ENCODE data around the gene TCF4.

The TCF4 gene

GRCh38 chr18:55328301-55328700 is 259.7 kb downstream of the TCF4 start:
- no peaks in the 10 kb centered on the region for H3K9me3 ChIP-seq (ENCODE audit: control insufficient read depth, insufficient read depth, low read length)
- no peaks in the 10 kb centered on the region for H3K36me3 ChIP-seq (ENCODE audit: control insufficient read depth, insufficient read depth, low read length)
- H3K9ac ChIP-seq (ENCODE audit: low read depth, low read length), result no peak overlapping the region
- no peaks in the 10 kb centered on the region for H3K4me1 ChIP-seq (ENCODE audit: control insufficient read depth, insufficient read depth, low read length)
- H3K4me3 ChIP-seq (ENCODE audit: low read depth, low read length), result no peak overlapping the region
- H3K27me3 ChIP-seq (ENCODE audit: control insufficient read depth, insufficient read depth, low read length), result no peaks in the 10 kb centered on the region

DNA sequence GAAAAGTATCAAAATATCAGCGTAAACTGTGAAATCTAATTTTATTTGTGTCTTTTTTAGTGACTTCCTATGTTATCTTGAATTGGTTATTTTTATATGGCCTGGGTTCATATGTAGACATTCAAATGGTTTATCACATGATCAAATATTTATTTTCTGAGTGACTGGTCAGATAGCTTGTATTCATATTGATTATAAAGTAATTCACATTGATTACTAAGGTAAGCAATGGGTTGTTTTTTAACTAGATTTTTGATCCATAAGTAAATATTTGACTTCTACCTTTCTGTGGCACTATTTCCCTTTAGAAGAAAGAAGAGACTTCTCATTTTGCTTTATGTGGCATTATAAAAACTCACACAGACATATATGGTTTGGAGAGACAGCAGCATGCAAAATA is 260.5 kb downstream of the TCF4 start:
- Histone ChIP-seq H3K9me3 (ENCODE audit: control insufficient read depth, insufficient read depth, low read length) (no peaks in the 10 kb centered on the region), H3K36me3 (ENCODE audit: control insufficient read depth, insufficient read depth, low read length) (no peaks in the 10 kb centered on the region), H3K4me3 (ENCODE audit: low read depth, low read length) (no peak overlapping the region), H3K9ac (ENCODE audit: low read depth, low read length) (no peak overlapping the region), H3K4me1 (ENCODE audit: control insufficient read depth, insufficient read depth, low read length) (peaks cover 3% of the 10 kb centered on the region), H3K27me3 (ENCODE audit: control insufficient read depth, insufficient read depth, low read length) (no peaks in the 10 kb centered on the region)

- Histone ChIP-seq H3K4me3 (ENCODE audit: low read depth, low read length) (no peak overlapping the region), H3K36me3 (ENCODE audit: control insufficient read depth, insufficient read depth, low read length) (no peaks in the 10 kb centered on the region), H3K27me3 (ENCODE audit: control insufficient read depth, insufficient read depth, low read length) (no peaks in the 10 kb centered on the region), H3K9ac (ENCODE audit: low read depth, low read length) (no peak overlapping the region), H3K9me3 (ENCODE audit: control insufficient read depth, insufficient read depth, low read length) (no peaks in the 10 kb centered on the region), H3K4me1 (ENCODE audit: control insufficient read depth, insufficient read depth, low read length) (peaks cover 3% of the 10 kb centered on the region)
These were observed 261.9 kb downstream of the TCF4 start for GRCh38 chr18:55326134-55326533.

- no peaks in the 10 kb centered on the region for H3K36me3 ChIP-seq (ENCODE audit: control insufficient read depth, insufficient read depth, low read length)
- no peaks in the 10 kb centered on the region for H3K27me3 ChIP-seq (ENCODE audit: control insufficient read depth, insufficient read depth, low read length)
- H3K9me3 ChIP-seq (ENCODE audit: control insufficient read depth, insufficient read depth, low read length), result no peaks in the 10 kb centered on the region
- H3K9ac ChIP-seq (ENCODE audit: low read depth, low read length), result no peak overlapping the region
- no peak overlapping the region for H3K4me3 ChIP-seq (ENCODE audit: low read depth, low read length)
- H3K4me1 ChIP-seq (ENCODE audit: control insufficient read depth, insufficient read depth, low read length), result peaks cover 3% of the 10 kb centered on the region
These were observed 263.8 kb downstream of the TCF4 start for GRCh38 chr18:55324166-55324565.

DNA sequence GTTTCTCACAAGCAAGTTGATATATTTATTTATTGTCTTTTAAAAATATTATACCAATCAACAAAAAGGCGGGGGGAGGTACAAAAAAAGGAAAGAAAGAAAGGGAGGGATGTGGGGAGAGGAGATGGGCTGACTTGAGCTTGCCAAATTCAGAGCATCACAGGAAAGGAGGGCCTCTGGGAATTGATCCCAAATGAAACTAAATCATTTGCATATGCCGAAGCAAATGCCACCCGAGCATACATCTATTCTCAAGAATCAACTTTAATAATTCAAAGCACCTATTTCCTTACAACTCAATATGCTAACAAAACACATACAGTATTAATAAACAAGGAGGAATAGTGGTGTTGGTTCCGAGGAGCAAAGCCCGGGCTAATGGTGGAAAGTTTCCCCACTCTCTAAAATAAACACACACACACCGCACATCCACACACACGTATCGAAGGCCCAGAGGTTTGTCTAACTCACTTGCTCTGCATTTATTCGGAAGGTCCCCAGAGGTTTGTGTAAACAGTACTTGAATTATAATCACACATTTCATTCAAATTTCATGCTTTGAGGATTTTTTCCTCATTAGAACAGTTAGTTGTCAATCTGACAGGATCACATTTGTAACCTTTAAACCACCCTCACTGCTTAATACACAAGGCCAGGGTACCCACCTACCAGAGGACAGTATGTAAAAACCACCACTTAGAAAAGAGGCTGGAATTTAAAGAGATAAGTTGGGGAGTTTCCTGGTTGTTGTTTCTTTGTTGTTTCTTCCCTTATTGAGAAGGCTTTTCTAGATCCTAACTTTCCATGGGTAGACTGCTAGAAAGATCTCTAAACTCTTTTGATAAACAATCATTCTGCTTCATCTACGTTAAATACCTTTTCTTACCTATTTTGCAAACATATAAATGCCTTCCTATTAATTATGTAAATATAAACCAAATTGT is 264.7 kb downstream of the TCF4 start:
- peaks cover 3% of the 10 kb centered on the region for H3K4me1 ChIP-seq (ENCODE audit: control insufficient read depth, insufficient read depth, low read length)
- H3K36me3 ChIP-seq (ENCODE audit: control insufficient read depth, insufficient read depth, low read length), result no peaks in the 10 kb centered on the region
- no peak overlapping the region for H3K9ac ChIP-seq (ENCODE audit: low read depth, low read length)
- no peaks in the 10 kb centered on the region for H3K9me3 ChIP-seq (ENCODE audit: control insufficient read depth, insufficient read depth, low read length)
- H3K4me3 ChIP-seq (ENCODE audit: low read depth, low read length), result peak overlapping the region; percentile 65
- no peaks in the 10 kb centered on the region for H3K27me3 ChIP-seq (ENCODE audit: control insufficient read depth, insufficient read depth, low read length)

DNA sequence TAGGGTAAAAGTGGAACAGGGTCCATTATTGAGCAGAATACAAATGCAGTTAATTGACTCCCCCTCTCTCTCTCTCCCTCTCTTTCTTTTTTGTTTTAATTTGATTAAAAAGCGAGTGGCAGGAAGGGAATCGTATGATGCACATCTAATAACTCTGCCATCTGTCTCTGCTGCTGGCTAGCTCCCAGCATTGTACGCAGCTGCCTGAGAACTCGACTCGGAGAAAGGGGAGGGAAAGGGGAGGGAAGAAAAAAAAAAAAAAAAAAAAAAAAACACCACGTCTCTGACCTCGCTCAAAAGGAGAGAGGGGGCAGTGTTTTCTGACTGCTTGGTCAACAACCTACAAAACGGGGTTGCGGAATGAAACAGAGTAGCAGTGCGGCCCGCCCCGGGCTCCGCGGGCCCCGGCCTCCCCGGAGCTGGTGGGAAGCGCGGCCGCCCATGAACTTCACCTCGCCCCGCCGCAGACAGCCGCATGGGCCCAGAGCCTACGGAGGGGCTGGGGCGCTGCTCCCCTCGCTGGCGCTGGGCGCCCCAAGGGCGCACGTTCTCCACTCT is 265.7 kb downstream of the TCF4 start:
- Histone ChIP-seq H3K4me1 (ENCODE audit: control insufficient read depth, insufficient read depth, low read length) (peaks cover 3% of the 10 kb centered on the region), H3K36me3 (ENCODE audit: control insufficient read depth, insufficient read depth, low read length) (no peaks in the 10 kb centered on the region), H3K4me3 (ENCODE audit: low read depth, low read length) (peak overlapping the region; percentile 65), H3K27me3 (ENCODE audit: control insufficient read depth, insufficient read depth, low read length) (no peaks in the 10 kb centered on the region), H3K9ac (ENCODE audit: low read depth, low read length) (no peak overlapping the region), H3K9me3 (ENCODE audit: control insufficient read depth, insufficient read depth, low read length) (no peaks in the 10 kb centered on the region)

GRCh38 chr18:55321265-55322177 is 266.5 kb downstream of the TCF4 start:
- Histone ChIP-seq H3K9me3 (ENCODE audit: control insufficient read depth, insufficient read depth, low read length) (no peaks in the 10 kb centered on the region), H3K4me1 (ENCODE audit: control insufficient read depth, insufficient read depth, low read length) (peaks cover 3% of the 10 kb centered on the region), H3K9ac (ENCODE audit: low read depth, low read length) (no peak overlapping the region), H3K27me3 (ENCODE audit: control insufficient read depth, insufficient read depth, low read length) (no peaks in the 10 kb centered on the region), H3K4me3 (ENCODE audit: low read depth, low read length) (peak overlapping the region; percentile 65), H3K36me3 (ENCODE audit: control insufficient read depth, insufficient read depth, low read length) (no peaks in the 10 kb centered on the region)

DNA sequence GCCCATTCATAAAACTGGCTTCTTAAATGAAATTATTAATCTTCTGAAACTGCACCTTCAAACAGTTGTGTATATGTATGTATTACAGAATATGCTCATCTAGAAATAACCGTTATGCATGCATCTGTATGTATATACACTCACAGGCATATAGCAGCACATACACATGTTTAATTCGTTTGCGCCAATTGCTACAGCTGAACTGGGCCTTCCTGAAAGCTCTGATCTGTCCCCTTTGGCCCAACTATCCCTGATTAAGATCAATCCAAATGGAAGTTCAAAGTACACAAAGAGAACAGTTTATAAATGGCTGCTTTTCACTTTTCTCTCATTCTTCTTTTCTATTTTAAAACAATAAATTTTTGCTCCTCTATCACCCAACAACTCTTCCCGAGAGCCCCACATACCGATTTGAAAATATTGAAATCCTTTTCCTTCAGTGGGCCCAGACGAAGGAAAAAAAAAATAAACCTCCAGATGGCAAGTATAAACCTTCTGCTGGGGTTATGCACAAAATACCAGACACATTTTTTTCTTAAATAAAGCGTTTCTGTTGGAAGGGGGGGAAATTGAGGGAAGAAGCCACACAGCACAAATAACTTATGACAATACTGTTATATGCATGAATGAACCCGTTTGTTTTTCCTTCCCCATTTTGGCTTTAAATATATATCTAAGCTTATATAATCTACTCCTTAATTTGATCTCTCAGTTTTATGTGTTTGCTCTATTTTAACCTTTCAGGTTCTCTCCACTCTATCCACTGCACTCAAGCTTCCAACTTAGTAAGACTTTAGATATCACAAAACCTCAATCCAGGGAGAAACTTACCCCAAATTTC is 267.3 kb downstream of the TCF4 start:
- peaks cover 3% of the 10 kb centered on the region for H3K4me1 ChIP-seq (ENCODE audit: control insufficient read depth, insufficient read depth, low read length)
- H3K36me3 ChIP-seq (ENCODE audit: control insufficient read depth, insufficient read depth, low read length), result no peaks in the 10 kb centered on the region
- H3K9me3 ChIP-seq (ENCODE audit: control insufficient read depth, insufficient read depth, low read length), result no peaks in the 10 kb centered on the region
- no peak overlapping the region for H3K9ac ChIP-seq (ENCODE audit: low read depth, low read length)
- H3K4me3 ChIP-seq (ENCODE audit: low read depth, low read length), result peak overlapping the region; percentile 65
- H3K27me3 ChIP-seq (ENCODE audit: control insufficient read depth, insufficient read depth, low read length), result no peaks in the 10 kb centered on the region

GRCh38 chr18:55319459-55320193 is 268.4 kb downstream of the TCF4 start:
- no peak overlapping the region for H3K4me3 ChIP-seq (ENCODE audit: low read depth, low read length)
- no peaks in the 10 kb centered on the region for H3K27me3 ChIP-seq (ENCODE audit: control insufficient read depth, insufficient read depth, low read length)
- H3K4me1 ChIP-seq (ENCODE audit: control insufficient read depth, insufficient read depth, low read length), result peaks cover 8% of the 10 kb centered on the region
- H3K9ac ChIP-seq (ENCODE audit: low read depth, low read length), result no peak overlapping the region
- no peaks in the 10 kb centered on the region for H3K36me3 ChIP-seq (ENCODE audit: control insufficient read depth, insufficient read depth, low read length)
- no peaks in the 10 kb centered on the region for H3K9me3 ChIP-seq (ENCODE audit: control insufficient read depth, insufficient read depth, low read length)

DNA sequence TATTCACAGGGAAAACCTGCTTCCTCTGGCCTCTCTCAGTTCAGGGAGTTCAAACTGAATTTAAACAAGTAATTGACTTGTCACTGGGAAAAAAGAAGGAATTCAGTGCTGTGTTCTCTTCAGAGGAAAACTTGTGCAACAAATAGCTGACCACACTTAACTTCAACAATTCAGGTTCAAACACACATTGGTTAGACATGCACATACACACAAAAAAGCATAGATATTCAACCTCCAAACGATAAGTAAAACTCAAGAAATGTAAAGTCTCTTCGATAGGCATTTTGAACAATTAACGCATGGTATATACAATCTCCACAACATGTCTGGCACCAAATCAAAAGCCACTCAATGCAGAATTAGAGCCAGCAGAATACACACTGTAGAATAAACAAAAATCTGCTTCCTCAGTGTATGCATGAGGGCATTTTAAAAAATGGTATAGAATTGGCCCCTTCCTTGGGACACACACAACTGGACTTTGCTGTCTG is 269.0 kb downstream of the TCF4 start:
- Histone ChIP-seq H3K4me1 (ENCODE audit: control insufficient read depth, insufficient read depth, low read length) (peaks cover 13% of the 10 kb centered on the region), H3K9me3 (ENCODE audit: control insufficient read depth, insufficient read depth, low read length) (no peaks in the 10 kb centered on the region), H3K27me3 (ENCODE audit: control insufficient read depth, insufficient read depth, low read length) (no peaks in the 10 kb centered on the region), H3K9ac (ENCODE audit: low read depth, low read length) (no peak overlapping the region), H3K36me3 (ENCODE audit: control insufficient read depth, insufficient read depth, low read length) (no peaks in the 10 kb centered on the region), H3K4me3 (ENCODE audit: low read depth, low read length) (no peak overlapping the region)

Measured in iPS-15b (cell line).